ENCODE data around the gene ABHD2. TPM values are rescaled to one million over a fixed set of nuclear protein-coding genes. Genes with fewer than 3 reads are reported as not detected.

ABHD2 gene
- total and polyA plus RNA-seq, 9 of the 15 experiments (the other 6 are each of a cell fraction or from before 2014, with no cell fraction given) = 16.9 to 99.8 (median 47.5) TPM

GRCh38 chr15:89074402-89075012 lies 13.7 kb upstream of the ABHD2 start (continued):
- TF ChIP-seq TRIM24 (IDR thresholded peaks at IDR 0.05) (peak; percentile 65 to 81), CEBPZ (IDR thresholded peaks at IDR 0.05; ENCODE audit: borderline replicate concordance, low read depth, low read length) (no peak), ERF (CRISPR knock-in tag; IDR thresholded peaks at IDR 0.05) (no peak), HMGXB4 (CRISPR knock-in tag; IDR thresholded peaks at IDR 0.05) (no peak), ETV1 (tag; conservative IDR thresholded peaks at IDR 0.05; ENCODE audit: low read depth) (peak; percentile 99), MEF2A (IDR thresholded peaks at IDR 0.05; ENCODE audit: control insufficient read depth, low read depth, low read length) (no peak), HINFP (tag; conservative IDR thresholded peaks at IDR 0.05; ENCODE audit: low read depth) (0 out of 2 replicates have a peak, but pooled peaks have one; percentile 25), ZNF717 (CRISPR knock-in tag; IDR thresholded peaks at IDR 0.05) (no peak), POU5F1 (IDR thresholded peaks at IDR 0.05; ENCODE audit: borderline replicate concordance, low read depth, low read length, partially characterized antibody) (no peak), ZNF347 (CRISPR knock-in tag; IDR thresholded peaks at IDR 0.05; ENCODE audit: low read depth) (no peak), TAF9B (IDR thresholded peaks at IDR 0.05; ENCODE audit: partially characterized antibody) (no peak), CBFA2T3 (IDR thresholded peaks at IDR 0.05) (peak; percentile 92), RB1 (IDR thresholded peaks at IDR 0.05; ENCODE audit: low read depth) (no peak), CHD4 (IDR thresholded peaks at IDR 0.05; ENCODE audit: insufficient read depth, insufficient replicate concordance, low read depth, low read length, poor library complexity, severe bottlenecking) (no peak), HEY1 (CRISPR knock-in tag; IDR thresholded peaks at IDR 0.05; ENCODE audit: borderline replicate concordance) (no peak), RCOR1 (IDR thresholded peaks at IDR 0.05; ENCODE audit: borderline replicate concordance in 1 of 2, low read depth in 2 of 2, low read length in 2 of 2) (peak; percentile 42 to 91; a peak in 3 of 4 replicates), ZNF507 (tag; conservative IDR thresholded peaks at IDR 0.05) (no peak), SETDB1 (IDR thresholded peaks at IDR 0.05; ENCODE audit: low read length) (no peak), NCOR1 (IDR thresholded peaks at IDR 0.05) (peak; percentile 86)
